PC-9 (cell line): ENCODE results near the gene CTNNBL1. TPM values are rescaled to one million over a fixed set of nuclear protein-coding genes. Genes with fewer than 3 reads are reported as not detected.

ENCODE experiments used
- BruUV-seq: library from RNA; stranded (reverse); fragments of 400-500 nt; replicated peaks from 2 replicates; lab custom pipeline; 2021; lab: Mats Ljungman, UMichigan
- CTCF ChIA-PET: fragments of 300-600 bp; sonication (Branson Sonifier 250); formaldehyde crosslinking; loops from one replicate; lab custom pipeline; 2022; ENCODE audit warnings: antibody characterized with exemption; lab: Charles Lee
- POLR2A ChIA-PET: fragments of 300-600 bp; sonication (Branson Sonifier 250); formaldehyde crosslinking; loops from one replicate; lab custom pipeline; 2022; ENCODE audit warnings: antibody characterized with exemption; ENCODE audit not compliant: unreplicated experiment; lab: Charles Lee
- DNase-seq, 2 experiments: peaks; one replicate each; pipeline versions ENCODE4 v3.0.0 to v3.0.0-alpha.2; 2015 to 2022; ENCODE audit warnings: mixed read lengths in 1 of 2
- H2AFZ ChIP-seq: fragments of 200-600 bp; sonication (generic); 2 replicates; pipeline ENCODE4 v1.8.1; 2017; ENCODE audit warnings: antibody characterized with exemption
- H3F3A ChIP-seq: fragments of 200-600 bp; sonication (generic); 2 replicates; pipeline ENCODE4 v1.8.1; 2017; ENCODE audit warnings: antibody characterized with exemption, mild to moderate bottlenecking, low read depth; ENCODE audit not compliant: insufficient read depth
- H3K27ac ChIP-seq: fragments of 200-600 bp; sonication (generic); 2 replicates; pipeline ENCODE4 v1.6.1; 2016; ENCODE audit warnings: mixed run types
- H3K27me3 ChIP-seq: fragments of 200-600 bp; sonication (generic); 2 replicates; pipeline ENCODE4 v1.6.1; 2016; ENCODE audit warnings: low read depth, mixed run types; ENCODE audit not compliant: insufficient read depth
- H3K36me3 ChIP-seq: fragments of 200-600 bp; sonication (generic); 2 replicates; pipeline ENCODE4 v1.6.1; 2016; ENCODE audit warnings: low read depth, mixed run types
- H3K4me1 ChIP-seq: fragments of 200-600 bp; sonication (generic); replicated peaks from 2 replicates; pipeline ENCODE4 v1.6.1; 2016; ENCODE audit warnings: mixed run types; ENCODE audit not compliant: insufficient read depth
- H3K4me2 ChIP-seq: fragments of 200-600 bp; sonication (generic); 2 replicates; pipeline ENCODE4 v1.6.1; 2017; ENCODE audit warnings: mixed run types
- H3K4me3 ChIP-seq: fragments of 200-600 bp; sonication (generic); 2 replicates; pipeline ENCODE4 v1.6.1; 2016; ENCODE audit warnings: mixed run types
- H3K79me2 ChIP-seq: fragments of 200-600 bp; sonication (generic); 2 replicates; pipeline ENCODE4 v1.6.1; 2017; ENCODE audit warnings: low read depth, mixed run types
- H3K9me2 ChIP-seq: fragments of 200-600 bp; sonication (generic); 2 replicates; pipeline ENCODE4 v1.8.1; 2017; ENCODE audit warnings: mild to moderate bottlenecking; ENCODE audit not compliant: insufficient read depth
- H3K9me3 ChIP-seq: fragments of 200-600 bp; sonication (generic); 2 replicates; pipeline ENCODE4 v1.8.1; 2016; ENCODE audit warnings: low read depth; ENCODE audit not compliant: insufficient read depth
- H4K20me1 ChIP-seq: fragments of 200-600 bp; sonication (generic); 2 replicates; pipeline ENCODE4 v1.8.1; 2017; ENCODE audit not compliant: insufficient read depth
- CTCF ChIP-seq: fragments of 200-600 bp; sonication (generic); conservative IDR thresholded peaks from 2 replicates; pipeline ENCODE4 v1.6.1; 2017; ENCODE audit warnings: mixed run types, antibody characterized with exemption, mild to moderate bottlenecking, moderate library complexity
- EZH2 ChIP-seq: fragments of 200-600 bp; sonication (generic); IDR thresholded peaks from 2 replicates; pipeline ENCODE4 v1.8.0; 2017; ENCODE audit warnings: antibody characterized with exemption, low read depth
- intact Hi-C: fragments of 100-400 bp; cut with micrococcal nuclease; formaldehyde crosslinking; loops from one replicate; pipeline ENCODE4 v1.10.0; 2022; ENCODE audit not compliant: unreplicated experiment
- total RNA-seq: library from RNA; stranded (reverse); gene quantifications from 2 replicates; pipeline ENCODE4 v1.2.3, GENCODE V29; 2021

CTNNBL1 gene
- total RNA-seq, 1 experiment from 2014 or later = 83.5 TPM

GRCh38 chr20:37905671-37906613, 212.1 kb downstream of the CTNNBL1 start:
- ChIA-PET POLR2A (no interaction called here), CTCF (no interaction called here)
- intact Hi-C loops = loop anchor here (2.0 to 10.0 kb wide), 4 partner anchors 27 to 341 kb away; partner anchors contain the start of genes RPRD1B, TGM2 and TTI1
- Histone ChIP-seq H3K4me1 (peaks cover 14% of the 10 kb centered on the region; the same call in 1 of the 2 replicates), H3K27ac (no peak overlapping the region), H3F3A (no peaks in the 10 kb centered on the region), H3K9me3 (no peaks in the 10 kb centered on the region), H3K27me3 (peaks cover 45% of the 10 kb centered on the region), H3K9me2 (no peaks in the 10 kb centered on the region), H3K79me2 (no peaks in the 10 kb centered on the region), H3K4me2 (no peak overlapping the region), H4K20me1 (no peaks in the 10 kb centered on the region), H3K4me3 (no peak overlapping the region), H3K36me3 (no peaks in the 10 kb centered on the region), H2AFZ (no peak overlapping the region)
- TF ChIP-seq EZH2 (no peak), CTCF (no peak)
- DNase-seq = no peak
- no TSS peak for BruUV-seq

GRCh38 chr20:37907330-37907676, 213.5 kb downstream of the CTNNBL1 start:
- TF ChIP-seq CTCF (no peak), EZH2 (no peak)

GRCh38 chr20:37907677-37908401, 214.0 kb downstream of the CTNNBL1 start:
- Histone ChIP-seq H3K4me1 (peaks cover 14% of the 10 kb centered on the region; the same call in 1 of the 2 replicates), H3K27me3 (peaks cover 45% of the 10 kb centered on the region), H3K9me2 (no peaks in the 10 kb centered on the region), H3K4me2 (peak overlapping the region; percentile 1; the same call in 1 of the 2 replicates), H3K4me3 (no peak overlapping the region), H3K9me3 (no peaks in the 10 kb centered on the region), H3K27ac (no peak overlapping the region), H3K79me2 (no peaks in the 10 kb centered on the region), H3K36me3 (no peaks in the 10 kb centered on the region), H2AFZ (no peak overlapping the region), H4K20me1 (no peaks in the 10 kb centered on the region), H3F3A (no peaks in the 10 kb centered on the region)
- CTCF ChIA-PET = interaction anchor here (0.5 to 0.9 kb wide), 4 partner anchors 85 to 712 kb away, joined by 3 to 20 read pairs (median 3); no protein-coding TSS in a partner anchor
- intact Hi-C loops = loop anchor here (2.0 to 10.0 kb wide), 4 partner anchors 25 to 343 kb away; partner anchors contain the start of genes RPRD1B, TGM2 and TTI1
- no peak for TF ChIP-seq CTCF
- no peak for TF ChIP-seq EZH2
- POLR2A ChIA-PET = interaction anchor here (0.7 kb wide), 2 partner anchors 18 to 85 kb away, joined by 6 to 9 read pairs; no protein-coding TSS in a partner anchor
- no TSS peak for BruUV-seq
- peak; percentile 75 to 91 for DNase-seq

More at GRCh38 chr20:37907330-37907676, 213.5 kb downstream of the CTNNBL1 start:
- Histone ChIP-seq H3K4me3 (no peak overlapping the region), H3K27me3 (peaks cover 44% of the 10 kb centered on the region), H3F3A (no peaks in the 10 kb centered on the region), H2AFZ (no peak overlapping the region), H3K4me2 (0 out of 2 replicates have a peak overlapping the region, but pooled peaks have one; percentile 1), H3K36me3 (no peaks in the 10 kb centered on the region), H4K20me1 (no peaks in the 10 kb centered on the region), H3K9me2 (no peaks in the 10 kb centered on the region), H3K79me2 (no peaks in the 10 kb centered on the region), H3K4me1 (peaks cover 14% of the 10 kb centered on the region; the same call in 1 of the 2 replicates), H3K9me3 (no peaks in the 10 kb centered on the region), H3K27ac (no peak overlapping the region)
- no peak for DNase-seq
- BruUV-seq = no TSS peak
- intact Hi-C loops = loop anchor here (2.0 to 10.0 kb wide), 4 partner anchors 25 to 343 kb away; partner anchors contain the start of genes RPRD1B, TGM2 and TTI1
- ChIA-PET POLR2A (interaction anchor here (0.7 kb wide), 1 partner anchor 18 kb away, joined by 9 read pairs; no protein-coding TSS in a partner anchor), CTCF (interaction anchor here (0.6 to 0.9 kb wide), 2 partner anchors 85 to 309 kb away, joined by 3 to 20 read pairs; no protein-coding TSS in a partner anchor)
